ENCODE data around the gene NCEH1.
"Not testable (repeated sequence)": the region's sequence is repeated elsewhere in the genome, so short reads cannot be mapped to it uniquely, and the experiment has no call there.

NCEH1 gene, protein sequence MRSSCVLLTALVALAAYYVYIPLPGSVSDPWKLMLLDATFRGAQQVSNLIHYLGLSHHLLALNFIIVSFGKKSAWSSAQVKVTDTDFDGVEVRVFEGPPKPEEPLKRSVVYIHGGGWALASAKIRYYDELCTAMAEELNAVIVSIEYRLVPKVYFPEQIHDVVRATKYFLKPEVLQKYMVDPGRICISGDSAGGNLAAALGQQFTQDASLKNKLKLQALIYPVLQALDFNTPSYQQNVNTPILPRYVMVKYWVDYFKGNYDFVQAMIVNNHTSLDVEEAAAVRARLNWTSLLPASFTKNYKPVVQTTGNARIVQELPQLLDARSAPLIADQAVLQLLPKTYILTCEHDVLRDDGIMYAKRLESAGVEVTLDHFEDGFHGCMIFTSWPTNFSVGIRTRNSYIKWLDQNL

GRCh38 chr3:172710664-172711453 is at the start of gene NCEH1:
TSS of gene NCEH1 (minus strand) at chr3:172711067. CDS start at chr3:172710984, 83 bp downstream.
- peak; percentile 95 for DNase-seq

- not testable (repeated sequence) for DNase-seq
These were observed 49.5 kb upstream of the NCEH1 start for GRCh38 chr3:172760416-172760815.

DNA sequence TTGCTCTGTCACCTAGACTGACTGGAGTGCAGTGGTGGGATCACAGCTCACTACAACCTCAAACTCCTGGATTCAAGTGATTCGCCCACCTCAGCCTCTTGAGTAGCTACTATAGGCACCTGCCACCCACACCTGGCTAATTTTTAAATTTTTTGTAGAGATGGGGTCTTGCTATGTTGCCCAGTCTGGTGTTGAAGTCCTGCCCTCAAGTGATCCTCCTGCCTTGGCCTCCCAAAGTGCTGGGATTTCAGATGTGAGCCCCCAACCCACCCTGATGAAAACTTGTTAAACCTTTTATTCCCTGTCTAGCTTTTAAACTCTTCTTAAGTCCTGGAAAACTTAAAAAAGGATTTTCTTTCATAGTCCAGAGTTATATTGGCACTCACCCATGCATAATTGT is 42.3 kb upstream of the NCEH1 start:
- no peak for DNase-seq

DNA sequence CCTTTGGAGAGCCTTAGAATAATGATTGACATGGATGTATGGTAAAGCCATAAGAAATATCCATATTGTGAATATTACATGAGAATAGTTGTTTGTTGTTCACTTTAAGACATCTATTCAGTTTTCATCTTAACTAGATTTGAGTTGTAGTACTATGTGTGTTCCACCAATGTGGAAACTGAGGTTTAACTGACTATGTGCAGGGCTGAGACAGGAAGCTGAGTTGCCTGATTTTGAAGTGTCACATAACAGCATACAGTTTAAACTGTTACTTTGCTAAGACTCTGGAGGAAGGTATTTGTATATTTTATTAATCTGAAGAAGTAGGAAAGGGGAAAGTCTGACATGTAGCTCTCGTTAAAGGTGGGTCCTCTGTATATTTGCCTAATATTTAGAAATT is 41.8 kb upstream of the NCEH1 start:
- DNase-seq, result no peak

DNA sequence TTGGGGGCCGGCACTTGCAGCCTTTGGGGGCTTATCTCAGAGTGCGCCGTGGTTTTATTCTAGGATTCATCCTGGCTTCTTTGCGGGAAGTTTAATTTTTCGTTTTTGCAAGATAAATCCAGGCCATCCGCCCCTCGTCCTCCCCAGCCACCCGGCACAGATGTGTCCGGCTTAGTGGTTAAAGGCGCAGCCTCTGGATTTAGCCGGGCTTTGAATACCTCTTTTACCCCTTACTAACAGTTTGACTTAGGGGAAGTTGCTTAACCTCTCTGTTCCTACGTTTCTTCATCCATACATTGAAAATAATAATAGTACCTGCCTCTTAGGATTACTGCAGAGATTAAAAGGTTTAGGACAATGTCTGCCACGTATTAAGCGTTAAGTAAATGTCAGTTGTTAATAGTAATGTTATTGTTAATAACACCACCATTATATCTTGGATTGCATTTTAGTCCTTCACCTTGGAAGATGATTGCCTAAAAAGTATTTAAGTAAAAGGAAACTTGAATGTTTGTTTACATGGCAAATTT is 40.4 kb upstream of the NCEH1 start:
- DNase-seq, result no peak

DNA sequence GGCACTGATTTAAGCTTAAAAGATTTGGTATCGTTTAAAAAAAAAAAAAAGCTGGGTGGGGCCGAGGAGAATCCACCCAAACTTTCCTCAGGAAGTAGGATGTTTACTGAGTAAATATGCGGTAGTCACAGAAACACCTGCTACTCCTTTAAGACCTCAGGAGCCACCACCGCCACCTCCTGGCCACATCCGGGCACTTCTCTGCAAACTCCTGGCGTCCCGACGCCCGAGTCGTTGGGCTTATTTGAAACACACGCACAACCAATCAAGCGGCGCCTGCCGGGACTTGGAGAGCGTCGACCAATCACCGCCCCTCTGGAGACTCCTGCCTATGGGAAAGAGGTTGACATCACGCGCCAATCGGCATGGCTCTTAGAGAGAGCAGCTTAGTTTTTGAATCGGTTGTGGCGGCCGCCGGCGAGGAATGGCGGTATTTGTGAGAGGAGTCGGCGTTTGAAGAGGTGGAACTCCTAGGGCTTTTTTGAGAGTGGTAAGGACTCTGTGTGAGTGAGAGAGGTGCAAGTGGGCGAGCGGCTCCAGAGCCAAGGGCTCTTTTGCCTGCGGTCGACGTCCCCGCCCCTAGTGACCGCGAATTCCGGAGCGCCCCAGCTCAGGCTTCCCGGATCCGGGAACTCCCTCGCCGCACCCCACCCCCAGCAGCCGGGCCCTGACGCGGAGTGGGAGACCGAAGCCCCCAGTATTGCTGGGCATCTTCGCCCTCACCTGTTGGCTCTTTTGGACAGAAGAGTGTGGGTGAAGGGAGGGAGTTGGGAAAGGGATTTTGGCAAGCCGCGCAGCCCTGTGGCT is 39.7 kb upstream of the NCEH1 start, which contains the start of gene ECT2:
Gene ECT2 (plus strand): TSS at position 359 of the 807 bp plus-strand sequence. CDS start 3,805 bp downstream, outside the sequence.
- peak; percentile 100 for DNase-seq

- DNase-seq, result no peak
These were observed 39.2 kb upstream of the NCEH1 start for GRCh38 chr3:172750069-172750367.

DNA sequence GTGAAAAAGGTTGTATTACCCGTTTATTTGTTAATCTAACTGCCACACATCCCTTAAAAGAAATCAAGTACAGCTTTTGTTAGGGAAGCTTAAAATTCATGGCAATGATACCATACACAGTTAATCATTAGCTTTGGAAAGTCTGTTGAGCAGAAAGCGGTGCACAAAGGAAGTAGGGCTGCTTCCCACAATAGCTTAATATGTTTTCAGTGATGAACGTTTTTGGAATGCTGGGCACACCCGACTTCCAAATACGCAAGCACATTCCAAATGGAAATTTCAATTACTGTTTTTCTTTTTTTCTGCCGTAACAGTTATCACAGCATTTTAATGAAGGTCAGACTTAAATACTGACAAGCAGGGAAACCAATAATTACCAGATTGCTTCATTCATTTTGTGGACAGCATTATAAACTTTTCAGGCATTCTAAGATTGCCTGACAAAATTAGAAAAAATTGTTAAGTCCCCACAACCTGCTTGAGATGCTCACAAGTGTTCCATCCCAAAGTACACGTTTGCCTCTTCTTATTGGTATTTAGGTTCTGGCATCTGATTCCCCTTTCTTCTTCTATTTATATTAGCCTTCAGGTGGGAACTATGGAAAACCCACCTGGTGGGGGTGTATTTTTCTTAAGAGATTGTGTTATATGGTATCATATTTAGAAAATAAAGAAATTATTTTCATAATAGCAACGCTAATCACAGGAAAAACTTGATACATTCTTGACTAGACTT is 38.5 kb upstream of the NCEH1 start:
- DNase-seq, result no peak

GRCh38 chr3:172746475-172746874 is 35.6 kb upstream of the NCEH1 start:
- DNase-seq, result no peak

- no peak for DNase-seq
These were observed 28.6 kb upstream of the NCEH1 start for GRCh38 chr3:172739462-172739861.

GRCh38 chr3:172735014-172735413 is 24.1 kb upstream of the NCEH1 start:
- DNase-seq, result no peak

- DNase-seq, result no peak
These were observed 15.5 kb upstream of the NCEH1 start for GRCh38 chr3:172726380-172726779.

DNA sequence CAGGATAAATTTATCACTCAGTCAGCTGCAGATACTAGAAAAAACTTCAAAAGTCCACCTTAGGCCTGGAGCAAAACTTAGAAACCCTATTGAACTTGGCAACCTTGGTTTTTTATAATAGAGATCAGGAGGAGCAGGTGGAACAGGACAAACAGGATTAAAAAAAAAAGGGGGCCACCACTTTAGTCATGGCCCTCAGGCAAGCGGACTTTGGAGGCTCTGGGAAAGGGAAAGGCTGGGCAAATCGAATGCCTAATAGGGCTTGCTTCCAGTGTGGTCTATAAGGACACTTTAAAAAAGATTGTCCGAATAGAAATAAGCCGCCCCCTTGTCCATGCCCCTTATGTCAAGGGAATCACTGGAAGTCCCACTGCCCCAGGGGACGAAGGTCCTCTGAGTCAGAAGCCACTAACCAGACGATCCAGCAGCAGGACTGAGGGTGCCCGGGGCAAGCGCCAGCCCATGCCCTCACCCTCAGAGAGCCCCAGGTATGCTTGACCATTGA is 11.7 kb upstream of the NCEH1 start:
- not testable (repeated sequence) for DNase-seq

DNA sequence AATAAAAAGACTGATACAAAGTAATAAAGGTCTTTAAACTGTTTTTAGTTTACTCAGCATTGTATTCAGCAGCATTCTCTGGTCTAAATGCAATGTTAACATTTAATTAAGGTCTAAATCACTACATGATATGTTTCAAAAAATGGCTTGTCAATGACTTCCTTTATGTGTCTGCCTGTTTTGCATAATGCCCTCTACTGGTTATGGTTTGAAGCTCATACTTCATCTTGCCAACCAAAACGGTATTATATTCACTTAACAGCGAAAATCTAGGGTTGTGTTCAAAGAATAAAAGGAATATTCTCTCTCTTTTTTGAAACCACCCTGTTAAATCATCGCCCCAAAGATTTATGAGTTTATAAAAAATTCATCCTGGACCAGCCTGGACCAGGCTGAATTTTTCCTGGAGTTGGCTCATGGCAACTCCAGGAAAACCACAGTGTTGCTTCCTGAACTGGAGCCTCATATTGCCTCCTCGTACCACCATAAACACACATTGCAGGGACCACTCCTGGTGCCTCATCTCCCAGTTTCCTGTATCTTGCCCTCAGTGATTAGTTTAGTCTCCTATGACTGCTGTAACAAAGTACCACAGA is 6.7 kb upstream of the NCEH1 start:
- no peak for DNase-seq

- DNase-seq, result no peak
These were observed 5.6 kb upstream of the NCEH1 start for GRCh38 chr3:172716476-172716875.

GRCh38 chr3:172713316-172713715 is 2.4 kb upstream of the NCEH1 start:
- no peak for DNase-seq

DNA sequence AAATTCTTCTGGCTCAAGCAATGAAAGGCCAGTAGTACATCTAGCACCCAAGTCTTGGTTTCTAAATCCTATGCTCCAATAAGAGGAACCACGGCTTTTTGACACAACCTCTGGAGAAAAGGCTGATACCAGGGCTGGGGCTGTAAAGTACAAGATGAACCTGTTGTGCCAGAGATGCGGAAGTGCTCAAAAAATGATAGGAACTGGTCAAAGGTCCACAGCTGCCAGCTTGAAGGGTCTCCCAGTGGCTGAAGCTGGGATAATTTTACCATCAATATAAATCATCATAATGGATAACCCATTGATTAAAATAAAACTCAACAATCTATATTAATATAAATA is 558 bp upstream of the NCEH1 start:
- DNase-seq, result no peak

- DNase-seq, result peak; percentile 25
These were observed 848 bp downstream of the NCEH1 start for GRCh38 chr3:172709774-172710663.

DNA sequence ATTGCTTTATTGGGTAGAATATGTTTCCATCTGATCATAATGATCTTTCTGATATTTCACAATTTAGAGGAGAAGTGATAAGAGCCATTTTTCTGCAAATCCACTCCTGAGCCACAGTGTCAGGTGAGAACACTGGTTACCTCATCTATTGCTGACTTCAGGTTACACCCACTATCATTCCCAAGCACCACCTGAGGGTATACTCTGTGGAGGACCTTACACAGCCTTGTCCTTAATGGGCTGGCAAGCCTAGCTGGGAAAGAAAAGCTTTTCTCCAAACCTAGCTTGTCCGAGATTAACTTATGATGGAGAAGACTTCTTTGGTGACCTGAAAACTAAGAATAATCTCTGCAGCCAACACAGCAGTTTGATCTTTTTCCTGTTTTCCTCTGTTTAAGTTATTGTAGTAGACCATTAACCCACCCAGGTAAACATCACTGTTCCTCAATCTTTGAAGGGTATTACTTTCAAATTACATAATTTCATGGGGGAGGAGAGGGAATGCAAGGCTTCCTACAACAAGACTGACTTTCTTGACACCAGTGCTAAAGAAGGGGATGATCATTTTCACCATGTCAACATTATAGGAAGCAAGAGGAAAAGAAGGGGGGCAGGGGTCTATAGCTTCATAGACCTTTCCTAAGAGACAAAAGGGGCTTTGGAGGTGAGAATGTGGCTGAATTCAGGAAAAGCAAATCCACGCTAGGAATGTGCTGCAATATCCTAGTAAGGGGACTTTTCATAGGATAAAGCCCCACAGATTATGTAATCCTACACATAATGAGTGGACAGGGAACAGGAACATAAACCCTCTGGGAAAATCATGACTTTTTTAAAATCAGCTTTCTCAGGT is 1.7 kb downstream of the NCEH1 start:
- DNase-seq, result no peak

- no peak for DNase-seq
These were observed 2.9 kb downstream of the NCEH1 start for GRCh38 chr3:172707967-172708366.

All from NCI-H1105 (cell line).